Fibroblast of peridontal ligament (primary cell): Measurements from ENCODE around the gene FES.

ENCODE experiments used
- DNase-seq: peaks from one replicate; pipeline ENCODE4 v3.0.0-alpha.2; 2010; ENCODE audit errors: extremely low read depth

FES gene

GRCh38 chr15:90930861-90931574, 46.7 kb downstream of the FES start:
- DNase-seq = no peak

GRCh38 chr15:90931575-90931827, 47.2 kb downstream of the FES start:
- no peak for DNase-seq

GRCh38 chr15:90931828-90932659, 47.7 kb downstream of the FES start, which contains the start of gene HDDC3:
TSS of gene HDDC3 (minus strand) at chr15:90932549. CDS start at chr15:90932540, 9 bp downstream.
- peak; percentile 79 for DNase-seq

DNA sequence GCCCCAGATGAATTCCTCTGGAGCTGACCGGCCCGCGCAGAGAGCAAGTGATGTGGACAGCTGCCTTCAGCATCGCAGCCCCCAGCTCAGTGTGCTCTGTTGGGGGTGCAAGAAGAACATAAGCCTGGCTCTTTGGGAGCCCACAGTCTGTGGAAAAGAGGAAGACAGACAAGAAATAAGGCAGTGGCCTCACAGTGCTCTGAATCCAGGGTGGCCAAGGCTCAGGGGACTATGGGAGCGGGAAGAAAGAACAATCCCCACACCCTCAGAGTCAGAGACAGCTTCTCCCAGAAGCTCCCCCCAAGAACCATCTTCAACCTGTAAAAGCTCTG, 48.3 kb downstream of the FES start:
- DNase-seq = no peak

GRCh38 chr15:90933301-90933700, 49.0 kb downstream of the FES start:
- DNase-seq = no peak

DNA sequence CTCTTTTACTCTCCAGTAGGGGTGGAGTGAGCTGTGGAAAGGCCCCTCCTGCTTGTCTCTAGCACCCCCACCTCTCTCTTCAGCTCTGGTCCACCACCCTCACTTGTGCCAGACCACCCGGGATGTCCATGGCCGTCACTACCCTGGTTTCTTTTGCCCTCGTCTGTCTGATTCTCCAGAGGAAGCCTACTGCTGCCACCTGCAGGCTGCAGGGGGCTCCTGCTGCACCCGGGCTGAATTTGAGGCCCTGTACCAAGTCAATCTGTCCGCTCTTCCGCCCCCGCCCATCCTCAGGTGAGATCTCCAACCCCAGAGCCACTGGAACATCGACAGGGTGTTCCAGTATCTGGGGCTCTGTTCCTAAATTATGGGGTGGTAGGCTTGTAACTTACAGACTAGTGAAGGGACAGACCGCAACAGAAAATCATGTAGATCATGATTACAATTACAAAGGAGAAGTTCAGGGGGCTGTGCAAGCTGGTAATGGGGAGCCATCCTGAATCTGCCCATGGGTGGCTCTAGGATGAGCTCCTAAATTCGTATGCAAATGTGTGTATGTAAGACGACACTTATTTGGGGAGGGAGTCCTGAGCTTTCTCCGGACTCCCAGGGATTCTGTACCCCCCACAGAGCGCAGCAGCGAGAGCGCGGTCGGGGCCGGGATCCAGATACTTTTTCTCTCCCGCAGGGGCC, 50.1 kb downstream of the FES start:
- DNase-seq = peak; percentile 74

DNA sequence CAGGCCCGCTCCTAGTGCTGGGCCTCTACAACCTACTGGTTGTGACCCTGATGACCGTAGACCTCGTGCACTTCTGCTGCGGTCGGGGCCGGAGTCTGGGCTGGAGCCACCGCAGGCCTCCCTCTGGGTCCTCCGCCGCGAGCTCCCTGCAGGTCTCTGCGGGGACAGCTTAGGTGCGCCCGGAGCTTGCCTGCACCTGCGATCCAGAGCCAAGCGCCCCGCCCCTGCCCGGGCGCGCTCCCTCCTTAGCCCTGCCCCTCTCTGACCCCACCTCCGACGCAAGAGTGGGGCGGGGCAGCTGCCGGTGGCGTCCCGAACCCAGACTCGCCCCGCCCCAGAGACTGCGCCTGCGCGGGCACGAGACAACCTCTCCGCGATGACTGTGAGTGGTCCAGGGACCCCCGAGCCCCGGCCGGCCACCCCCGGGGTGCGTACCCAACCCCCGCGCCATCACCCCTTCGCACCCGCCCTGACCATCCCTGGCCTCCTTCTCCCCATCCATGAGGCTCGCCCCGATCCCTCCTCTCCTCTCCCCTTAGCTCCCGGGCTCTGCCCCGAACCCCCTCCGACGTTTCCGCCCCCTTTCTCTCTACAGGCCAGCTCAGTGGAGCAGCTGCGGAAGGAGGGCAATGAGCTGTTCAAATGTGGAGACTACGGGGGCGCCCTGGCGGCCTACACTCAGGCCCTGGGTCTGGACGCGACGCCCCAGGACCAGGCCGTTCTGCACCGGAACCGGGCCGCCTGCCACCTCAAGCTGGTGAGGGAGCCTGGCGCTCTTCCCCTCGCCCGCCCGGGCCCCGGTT, 50.8 kb downstream of the FES start, which contains the start of gene UNC45A:
Gene UNC45A (plus strand): TSS at position 337 of the 803 bp plus-strand sequence. CDS start 40 bp downstream, at position 377.
- peak; percentile 72 for DNase-seq

DNA sequence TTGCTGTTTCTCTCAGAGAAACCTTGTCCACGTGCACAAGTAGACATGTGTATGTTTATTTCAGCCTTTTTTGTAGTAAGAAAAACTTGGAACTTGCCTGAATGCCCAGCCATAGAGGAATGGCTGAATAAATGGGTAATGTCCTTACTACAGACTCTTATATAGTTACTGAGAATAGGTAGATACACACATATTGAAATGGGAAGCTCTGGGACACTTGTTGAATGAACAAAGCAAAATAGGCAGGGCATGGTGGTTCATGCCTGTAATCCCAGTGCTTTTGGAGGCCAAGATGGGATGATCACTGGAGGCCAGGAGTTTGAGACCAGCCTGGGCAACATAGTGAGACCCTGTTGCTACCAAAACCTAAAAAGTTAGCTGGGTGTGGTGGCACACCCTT, 52.5 kb downstream of the FES start:
- DNase-seq = no peak

GRCh38 chr15:90938261-90938660, 54.0 kb downstream of the FES start:
- no peak for DNase-seq

- no peak for DNase-seq
These were observed 55.5 kb downstream of the FES start for GRCh38 chr15:90939756-90940155.

- no peak for DNase-seq
These were observed 56.7 kb downstream of the FES start for GRCh38 chr15:90941038-90941437.

DNA sequence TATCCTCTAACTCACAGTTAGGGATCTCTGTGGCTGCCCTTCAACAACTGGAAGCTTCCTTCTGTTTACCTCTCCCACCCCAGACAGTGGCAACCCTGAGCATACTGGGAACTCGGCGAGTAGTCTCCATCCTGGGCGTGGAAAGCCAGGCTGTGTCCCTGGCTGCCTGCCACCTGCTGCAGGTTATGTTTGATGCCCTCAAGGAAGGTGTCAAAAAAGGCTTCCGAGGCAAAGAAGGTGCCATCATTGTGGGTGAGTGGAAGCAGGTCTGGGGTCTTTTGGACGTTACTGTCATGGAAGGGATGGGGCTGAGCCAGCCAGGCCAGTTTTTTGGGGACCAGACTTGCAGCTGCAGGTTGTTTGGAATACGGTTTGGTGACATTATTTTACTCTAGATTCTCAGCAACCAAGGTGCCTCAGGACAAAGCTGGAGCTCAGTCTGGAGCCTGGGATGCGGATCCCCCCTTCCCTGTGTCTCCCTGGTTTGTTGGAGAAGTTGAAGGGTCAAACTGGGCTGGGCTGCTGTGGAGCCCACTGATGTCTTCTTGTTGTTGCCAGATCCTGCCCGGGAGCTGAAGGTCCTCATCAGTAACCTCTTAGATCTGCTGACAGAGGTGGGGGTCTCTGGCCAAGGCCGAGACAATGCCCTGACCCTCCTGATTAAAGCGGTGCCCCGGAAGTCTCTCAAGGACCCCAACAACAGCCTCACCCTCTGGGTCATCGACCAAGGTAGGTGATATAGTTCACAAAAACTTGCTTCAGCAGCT, 58.2 kb downstream of the FES start:
- DNase-seq = no peak

DNA sequence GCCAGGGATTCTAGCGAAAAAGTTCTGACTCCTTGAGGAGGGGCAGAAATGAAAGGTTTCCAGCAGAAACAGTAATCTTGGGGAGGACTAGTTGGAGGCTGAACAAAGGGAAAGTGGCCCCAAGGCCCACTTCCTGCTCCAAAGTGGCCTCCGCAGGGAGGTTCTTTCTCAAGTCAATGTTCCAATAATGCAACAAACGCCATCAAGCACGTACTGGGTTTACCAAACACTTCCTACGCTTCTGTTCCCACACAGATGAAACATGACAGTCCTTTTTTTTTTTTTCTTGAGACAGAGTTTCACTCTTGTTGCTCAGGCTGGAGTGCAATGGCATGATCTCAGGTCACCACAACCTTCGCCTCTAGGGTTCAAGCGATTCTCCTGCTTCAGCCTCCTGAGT, 60.8 kb downstream of the FES start:
- DNase-seq = no peak
